Fibroblast of skin of right quadriceps (primary cell): ENCODE data around the gene FUCA1.
"Not testable (repeated sequence)": the region's sequence is repeated elsewhere in the genome, so short reads cannot be mapped to it uniquely, and the experiment has no call there.

Experiments used
- DNase-seq: peaks from one replicate; pipeline ENCODE4 v3.0.0-alpha.2; 2013

FUCA1 gene

DNA sequence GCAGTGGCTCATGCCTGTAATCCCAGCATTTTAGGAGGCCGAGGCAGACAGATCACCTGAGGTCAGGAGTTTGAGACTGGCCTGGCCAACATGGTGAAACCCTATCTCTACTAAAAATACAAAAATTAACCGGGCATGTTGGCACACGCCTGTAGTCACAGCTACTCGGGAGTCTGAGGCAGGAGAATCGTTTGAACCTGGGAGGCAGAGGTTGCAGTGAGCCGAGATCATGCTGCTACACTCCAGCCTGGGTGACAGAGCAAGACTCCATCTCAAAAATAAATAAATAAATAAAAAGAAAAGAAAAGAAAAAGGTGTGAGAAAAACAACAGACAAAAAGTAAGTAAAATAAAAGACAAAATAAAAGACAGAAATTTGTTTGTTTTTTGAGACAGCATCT, 33.9 kb downstream of the FUCA1 start:
- not testable (repeated sequence) for DNase-seq

DNA sequence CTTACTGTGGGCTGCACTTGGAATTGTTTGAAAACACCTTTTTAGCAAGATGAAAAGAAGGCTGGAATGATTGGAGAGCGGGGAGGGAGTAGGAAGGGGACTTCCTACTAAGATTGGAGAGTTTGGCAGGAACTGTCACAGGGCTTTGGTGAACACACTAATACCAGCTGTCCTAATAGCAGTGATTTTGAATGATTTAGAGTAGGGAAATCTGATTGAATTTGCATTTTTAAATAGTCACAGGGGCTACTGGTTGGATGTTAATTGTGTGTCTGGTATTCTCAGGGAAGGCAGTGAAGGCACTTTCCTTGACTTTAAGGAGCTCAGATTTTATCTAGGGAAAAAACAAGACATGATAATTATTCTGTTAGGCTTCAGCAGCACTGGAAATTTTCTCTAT, 40.4 kb downstream of the FUCA1 start:
- no peak for DNase-seq

DNA sequence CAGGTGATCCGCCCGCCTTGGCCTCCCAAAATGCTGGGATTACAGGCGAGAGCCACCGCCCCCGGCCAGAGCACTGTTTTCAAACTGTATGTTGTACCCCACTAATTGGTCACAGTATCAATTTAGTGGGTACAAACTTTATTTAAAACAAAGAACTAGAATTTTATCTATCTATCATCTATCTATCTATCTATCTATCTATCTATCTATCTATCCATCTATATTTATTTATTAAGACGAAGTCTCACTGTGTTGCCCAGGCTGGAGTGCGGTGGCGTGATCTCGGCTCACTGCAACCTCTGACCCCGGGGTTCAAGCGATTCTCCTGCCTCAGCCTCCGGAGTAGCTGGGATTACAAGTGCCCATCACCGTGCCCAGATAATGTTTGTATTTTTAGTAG, 41.5 kb downstream of the FUCA1 start:
- not testable (repeated sequence) for DNase-seq

DNA sequence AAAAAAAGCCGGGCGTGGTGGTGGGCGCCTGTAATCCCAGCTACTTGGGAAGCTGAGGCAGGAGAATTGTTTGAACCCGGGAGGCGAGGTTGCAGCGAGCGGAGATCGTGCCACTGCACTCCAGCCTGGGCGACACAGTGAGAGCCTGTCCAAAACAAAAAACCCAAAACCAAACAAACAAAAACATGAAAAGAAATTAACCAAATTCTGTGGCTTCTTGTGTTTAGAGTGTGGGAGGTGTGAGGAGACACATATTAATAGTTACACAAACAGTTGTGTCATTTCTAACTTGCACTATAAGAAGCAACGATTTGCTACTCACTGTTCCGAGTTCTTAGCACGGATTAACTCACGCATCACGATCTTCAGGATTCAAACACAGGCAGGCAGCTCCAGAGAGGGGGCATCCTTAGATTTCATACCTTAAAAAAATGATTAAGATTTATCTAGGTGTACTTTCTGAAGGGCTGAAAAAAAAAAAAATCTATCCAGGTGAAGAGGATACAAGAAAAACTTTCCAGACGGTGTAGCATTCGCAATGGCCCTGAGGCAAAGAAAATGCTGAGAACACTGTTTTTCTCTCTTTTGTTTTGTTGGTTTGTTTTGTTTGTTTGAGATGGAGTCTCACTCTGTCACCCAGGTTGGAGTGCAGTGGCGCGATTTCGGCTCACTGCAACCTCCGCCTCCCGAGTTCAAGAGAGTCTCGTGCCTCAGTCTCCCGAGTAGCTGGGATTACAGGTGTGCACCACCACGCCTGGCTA, 42.1 kb downstream of the FUCA1 start:
- DNase-seq = no peak

DNA sequence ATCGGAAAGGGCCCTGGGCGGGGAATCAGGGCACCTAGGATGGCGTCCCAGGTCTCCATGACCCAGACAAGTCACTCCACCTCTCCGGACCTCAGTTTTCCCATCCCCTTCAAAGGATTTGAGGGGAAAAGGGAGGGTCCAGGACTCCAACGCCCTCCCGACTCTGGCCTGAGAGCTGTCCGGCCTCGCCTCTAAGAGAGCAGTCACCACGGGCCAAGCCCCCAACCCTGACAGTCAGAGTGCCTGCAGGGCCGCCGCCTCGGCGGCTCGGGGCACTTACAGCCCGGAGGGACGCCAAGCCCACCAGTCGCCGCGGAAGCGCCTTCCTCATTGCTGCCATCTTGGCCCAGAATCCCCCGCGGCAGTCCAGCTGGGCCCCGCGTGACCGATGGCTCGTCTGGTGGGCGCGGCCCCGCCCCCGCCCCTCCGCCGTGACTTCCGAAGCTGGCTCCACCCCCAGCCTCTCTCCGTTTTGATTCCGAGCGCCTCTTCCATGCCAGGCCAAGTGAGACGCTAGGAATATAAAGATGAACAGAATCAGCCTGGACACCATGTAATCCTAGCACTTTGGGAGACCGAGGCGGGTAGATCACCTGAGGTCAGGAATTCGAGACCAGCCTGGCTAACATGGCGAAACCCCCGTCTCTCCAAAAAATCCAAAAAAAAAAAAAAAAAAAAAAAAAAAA, 42.9 kb downstream of the FUCA1 start, which contains the start of gene HMGCL:
Gene HMGCL (minus strand): TSS at position 354 of the 686 bp plus-strand sequence. CDS start 14 bp downstream, at position 340.
- peak; percentile 86 for DNase-seq

DNA sequence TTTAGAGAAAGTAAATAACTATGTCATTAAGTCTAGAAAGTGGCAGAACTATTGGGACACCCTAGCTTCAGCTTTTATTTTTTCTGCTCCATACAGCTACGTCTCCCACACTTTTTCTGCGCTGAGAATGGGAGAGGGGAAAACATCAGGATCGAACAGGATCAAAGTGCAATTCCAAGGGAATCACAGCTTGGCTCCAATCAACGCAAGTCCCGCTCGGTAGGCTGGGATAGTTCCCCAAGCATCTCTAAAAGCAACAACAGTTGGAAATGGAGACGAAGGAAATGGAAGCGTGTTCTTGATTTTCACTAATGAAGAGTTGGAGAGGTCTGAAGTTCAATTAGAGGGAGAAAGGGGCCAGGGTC, 43.4 kb downstream of the FUCA1 start:
- DNase-seq = no peak

DNA sequence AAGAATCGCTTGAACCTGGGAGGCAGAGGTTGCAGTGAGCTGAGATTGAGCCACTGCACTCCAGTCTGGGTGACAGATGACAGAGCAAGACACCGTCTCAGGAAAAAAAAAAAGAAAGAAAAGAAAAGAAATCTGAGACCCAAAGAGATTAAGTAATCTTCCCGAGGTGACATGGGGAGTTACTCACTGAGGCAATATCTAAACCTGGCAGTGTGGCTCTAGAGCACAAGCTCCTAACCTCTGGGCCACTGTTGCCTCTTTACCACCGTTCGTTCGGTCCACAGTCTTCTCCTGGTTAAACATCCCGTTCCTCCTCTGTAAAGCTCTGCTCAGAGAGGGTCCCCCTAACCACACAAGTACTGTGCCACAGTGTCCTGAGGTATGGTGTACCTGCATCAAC, 44.3 kb downstream of the FUCA1 start:
- DNase-seq = no peak

DNA sequence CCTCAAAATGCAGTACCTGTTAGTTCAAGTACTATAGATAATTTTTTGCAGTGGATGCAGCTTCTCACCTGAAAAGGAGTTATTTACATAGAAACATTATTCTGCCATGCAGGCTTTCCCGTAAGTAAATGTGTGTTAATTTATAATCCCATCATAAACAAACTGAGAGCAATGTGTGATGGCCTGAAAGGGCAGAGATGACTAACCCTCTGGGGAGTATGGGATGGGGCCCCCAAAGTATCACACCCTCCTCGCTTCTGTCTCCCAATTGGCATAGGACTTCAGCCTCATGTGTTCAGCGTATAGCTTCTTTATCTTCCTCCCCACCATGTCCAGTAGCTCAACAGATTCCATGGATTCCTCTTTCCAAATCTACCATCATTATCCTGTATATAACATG, 50.5 kb downstream of the FUCA1 start:
- no peak for DNase-seq

DNA sequence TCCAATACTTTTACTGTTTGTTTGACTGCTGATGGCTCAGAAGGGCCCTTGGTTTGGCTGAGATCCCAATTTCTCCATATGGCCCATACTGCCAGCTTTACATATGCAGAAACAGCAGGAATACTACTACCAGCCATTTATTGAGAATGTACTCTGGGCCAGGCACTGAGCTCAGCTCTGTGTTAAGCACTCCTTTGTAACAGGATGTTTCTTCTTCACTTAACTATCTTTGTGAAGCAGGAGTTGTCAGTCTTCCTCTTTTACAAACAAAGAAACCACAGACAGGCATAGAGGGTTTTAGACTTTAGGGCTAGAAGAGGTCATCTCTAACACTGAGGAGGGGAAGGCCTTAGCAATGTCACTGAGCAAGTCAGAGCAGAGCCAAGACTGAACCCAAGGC, 51.2 kb downstream of the FUCA1 start:
- no peak for DNase-seq

DNA sequence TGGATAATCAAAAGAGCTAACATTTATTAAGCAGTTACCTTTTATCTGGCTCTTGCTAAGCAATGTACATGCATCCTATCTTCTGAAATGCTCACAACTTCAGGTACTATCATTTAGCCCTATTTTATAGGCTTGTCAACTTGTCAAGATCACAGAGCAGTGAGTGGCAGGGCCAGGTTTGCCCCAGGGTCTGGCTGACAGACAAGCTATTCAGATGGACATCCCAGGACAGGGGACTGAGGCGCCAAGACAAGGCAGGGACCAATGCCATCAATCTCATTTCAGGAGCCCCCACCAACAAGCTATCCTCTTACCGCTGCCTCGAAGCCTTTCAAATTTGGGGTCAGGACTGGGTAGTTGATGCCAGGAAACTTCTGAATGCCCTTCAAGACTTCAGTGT, 51.7 kb downstream of the FUCA1 start:
- DNase-seq = no peak

DNA sequence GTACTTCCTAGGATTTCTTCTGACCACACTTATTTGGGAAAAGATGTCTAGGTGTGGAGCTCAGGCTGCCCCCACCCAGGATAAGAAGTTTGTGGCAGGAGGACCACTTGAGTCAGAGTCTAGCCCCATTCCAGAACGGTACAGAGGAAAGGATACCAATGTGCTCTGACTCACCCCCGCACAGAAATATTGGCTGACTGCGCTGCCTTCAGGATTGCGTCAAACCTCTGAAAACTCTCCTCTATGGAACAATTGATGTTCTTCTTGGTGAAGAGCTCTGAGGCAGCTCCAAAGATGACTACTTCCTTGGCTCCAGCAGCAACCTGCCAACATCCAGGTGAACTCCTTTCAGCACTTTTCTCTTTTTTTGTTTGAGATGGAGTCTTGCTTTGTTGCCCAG, 54.1 kb downstream of the FUCA1 start:
- DNase-seq = no peak

DNA sequence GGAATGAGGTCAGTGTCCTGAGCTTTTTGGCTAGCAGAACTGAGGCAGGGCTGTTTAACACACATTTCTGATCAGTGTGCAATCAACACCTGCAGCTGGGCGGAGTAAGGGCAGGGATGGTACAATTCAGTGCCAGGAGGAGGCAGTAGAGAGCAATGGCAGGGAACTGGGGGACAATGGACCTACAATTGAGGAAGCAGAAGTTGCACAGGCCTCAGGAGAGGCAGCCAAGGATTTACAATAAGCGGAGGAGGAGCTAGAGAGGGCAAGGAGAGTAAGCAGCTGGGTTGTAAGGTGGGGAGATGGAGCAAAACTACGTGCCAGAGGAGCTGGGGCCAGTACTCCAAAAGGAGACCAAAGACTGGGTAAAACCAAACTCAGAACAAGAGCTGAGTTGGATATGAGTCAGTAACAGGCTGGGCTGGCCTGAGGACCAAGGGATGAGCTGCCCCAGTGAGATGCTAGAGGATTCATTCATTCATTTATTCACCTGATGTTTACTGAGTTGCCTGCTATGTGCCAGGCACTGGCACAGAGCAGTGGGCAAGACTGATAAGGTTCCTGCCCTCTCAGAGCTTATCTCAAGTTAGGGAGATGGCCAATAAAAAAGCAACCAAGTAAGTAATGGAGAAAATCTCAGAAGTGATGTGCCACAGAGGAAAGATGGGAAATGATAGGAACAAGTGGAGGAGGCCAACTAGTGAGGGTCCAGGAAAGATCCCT, 57.1 kb downstream of the FUCA1 start:
- no peak for DNase-seq

DNA sequence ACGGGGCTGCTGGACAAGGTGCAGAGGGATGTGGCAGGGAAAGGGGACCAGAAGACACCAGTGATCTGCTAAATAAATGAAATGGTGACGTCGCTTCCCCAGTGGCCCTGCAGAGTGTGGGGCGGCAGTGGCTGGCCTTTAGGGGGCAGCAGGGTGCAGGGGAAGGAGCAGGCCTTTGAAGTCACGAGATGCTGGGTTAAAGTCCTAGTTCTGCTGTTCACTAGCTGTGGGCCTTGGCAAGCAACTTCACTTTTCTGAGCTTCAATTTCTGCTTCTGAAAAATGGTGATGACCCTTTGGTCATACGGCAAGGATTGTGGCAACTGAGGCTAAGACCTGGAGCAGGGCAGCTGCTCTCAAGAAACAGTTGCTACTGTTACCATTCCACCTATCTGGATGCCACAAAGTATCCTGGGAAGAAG, 58.3 kb downstream of the FUCA1 start:
- peak; percentile 52 for DNase-seq

DNA sequence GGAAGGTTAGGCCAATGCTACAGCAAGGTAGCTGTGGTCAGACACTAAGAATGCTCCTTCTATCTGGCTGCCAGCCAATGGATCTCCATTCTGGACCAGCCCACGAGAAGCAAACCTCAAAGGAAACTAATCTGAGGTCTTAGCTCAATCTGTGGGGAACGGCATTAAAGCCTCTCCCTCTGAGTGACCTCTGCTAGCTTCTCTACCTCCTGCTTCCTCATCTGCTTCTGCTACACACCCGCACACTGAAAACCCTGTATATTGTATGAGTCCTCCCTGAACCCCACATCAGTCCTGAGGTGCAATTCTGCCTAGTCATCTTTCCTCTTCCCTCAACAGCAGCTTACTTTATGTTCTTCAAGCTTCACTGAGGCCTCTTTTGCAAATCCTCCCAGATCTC, 60.6 kb downstream of the FUCA1 start:
- DNase-seq = no peak

DNA sequence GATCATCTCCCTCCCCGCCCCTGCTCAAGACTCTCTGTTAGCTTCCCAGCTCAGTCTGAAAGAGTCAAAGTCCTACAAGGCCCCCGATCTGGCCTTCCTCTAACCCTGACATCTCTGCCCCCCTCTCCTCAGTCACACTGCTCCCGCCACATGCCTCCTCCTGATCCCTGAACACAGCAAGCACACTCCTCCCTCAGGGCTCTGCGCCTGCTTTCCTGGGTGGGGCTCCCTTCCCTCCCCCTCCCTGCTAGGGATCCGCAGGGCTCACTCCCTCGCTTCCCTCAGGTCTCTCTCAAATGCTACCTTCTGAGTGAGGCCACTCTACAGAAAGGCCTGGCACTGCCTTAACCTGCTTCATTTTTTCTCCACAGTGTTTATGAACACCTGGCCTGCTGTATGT, 61.8 kb downstream of the FUCA1 start:
- no peak for DNase-seq

DNA sequence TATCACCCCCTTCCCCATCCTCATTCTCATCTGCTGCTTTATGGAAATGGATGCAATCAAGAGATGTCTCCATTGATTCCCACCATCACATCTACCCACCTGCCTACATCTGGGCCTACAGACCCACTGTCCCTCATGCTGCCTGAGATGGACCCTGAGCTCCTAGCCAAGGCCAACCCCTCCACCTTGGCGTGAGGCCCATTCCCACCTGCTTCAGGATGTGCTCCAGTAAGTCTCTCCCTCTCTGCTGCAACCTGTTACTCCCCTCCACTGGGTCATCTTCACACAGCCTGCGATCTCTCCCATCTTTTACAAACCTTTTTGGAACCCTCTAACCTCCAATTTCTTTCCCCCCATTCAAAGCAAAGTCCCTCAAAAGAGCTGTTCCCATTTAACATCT, 63.1 kb downstream of the FUCA1 start:
- DNase-seq = no peak

DNA sequence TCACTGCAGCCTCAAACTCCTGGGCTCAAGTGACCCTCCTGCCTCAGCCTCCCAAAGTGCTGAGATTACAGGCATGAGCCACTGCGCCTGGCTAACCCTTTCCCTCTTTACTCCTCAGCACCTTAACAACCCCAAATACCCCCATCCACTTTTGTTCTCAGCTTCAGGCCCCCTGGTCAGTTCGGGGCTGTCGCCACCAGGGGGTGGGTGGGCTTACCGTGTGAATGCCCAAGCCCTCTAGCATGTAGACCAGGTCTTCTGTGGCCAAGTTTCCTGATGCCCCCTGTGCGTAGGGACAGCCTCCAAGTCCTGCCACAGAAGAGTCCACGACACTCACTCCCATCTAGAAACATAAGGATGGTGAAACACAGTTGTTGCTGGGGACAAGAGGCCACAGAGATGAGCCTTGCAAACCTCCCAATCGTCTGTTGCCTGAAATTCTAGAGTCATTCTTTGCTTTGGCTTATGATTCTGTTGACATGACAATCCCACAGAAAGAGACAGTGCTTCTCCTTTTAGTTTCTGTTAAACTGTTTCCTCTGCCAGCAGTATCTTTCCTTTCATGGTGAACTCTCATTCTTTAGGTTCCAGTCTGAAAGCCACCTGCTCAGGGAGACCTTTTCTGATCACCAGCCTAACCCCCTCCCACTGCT, 63.8 kb downstream of the FUCA1 start:
- no peak for DNase-seq

DNA sequence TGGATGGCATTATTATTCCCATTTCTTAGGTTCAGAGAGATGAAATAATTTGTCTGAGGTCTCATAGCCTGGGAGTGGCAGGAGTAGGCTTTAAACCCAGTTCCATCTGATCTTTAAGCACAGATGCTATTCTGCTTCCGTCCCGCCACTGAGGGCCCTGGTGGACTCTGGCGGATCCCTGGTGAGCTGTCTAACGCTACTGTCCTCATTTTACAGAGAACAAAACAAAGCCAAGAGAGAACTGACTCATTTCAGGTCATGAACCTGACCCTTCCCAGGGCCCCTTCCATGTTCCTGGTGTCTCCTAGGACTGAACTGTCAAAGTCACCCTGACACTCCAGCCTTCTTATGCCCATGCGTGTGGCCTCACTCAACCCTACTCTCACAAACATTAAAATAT, 64.4 kb downstream of the FUCA1 start:
- no peak for DNase-seq

DNA sequence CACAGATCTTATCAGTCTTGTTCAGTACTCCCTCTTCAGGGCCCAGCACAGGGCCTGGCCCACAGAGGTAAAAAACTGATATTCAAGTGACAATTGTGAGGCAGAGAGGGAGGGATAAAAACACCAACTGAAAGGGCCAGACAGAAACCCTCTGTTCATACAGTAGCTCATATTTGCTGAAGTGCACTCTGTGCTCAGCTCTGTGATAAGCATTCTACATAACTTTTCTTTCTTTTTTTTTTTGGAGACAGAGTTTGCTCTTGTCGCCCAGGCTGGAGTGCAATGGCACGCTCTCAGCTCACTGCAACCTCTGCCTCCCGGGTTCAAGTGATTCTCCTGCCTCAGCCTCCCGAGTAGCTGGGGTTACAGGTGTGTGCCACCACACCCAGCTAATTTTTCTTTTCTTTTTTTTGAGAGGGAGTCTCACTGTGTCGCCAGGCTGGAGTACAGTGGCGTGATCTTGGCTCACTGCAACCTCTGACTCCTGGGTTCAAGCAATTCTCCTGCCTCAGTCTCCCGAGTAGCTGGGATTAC, 65.2 kb downstream of the FUCA1 start:
- not testable (repeated sequence) for DNase-seq

DNA sequence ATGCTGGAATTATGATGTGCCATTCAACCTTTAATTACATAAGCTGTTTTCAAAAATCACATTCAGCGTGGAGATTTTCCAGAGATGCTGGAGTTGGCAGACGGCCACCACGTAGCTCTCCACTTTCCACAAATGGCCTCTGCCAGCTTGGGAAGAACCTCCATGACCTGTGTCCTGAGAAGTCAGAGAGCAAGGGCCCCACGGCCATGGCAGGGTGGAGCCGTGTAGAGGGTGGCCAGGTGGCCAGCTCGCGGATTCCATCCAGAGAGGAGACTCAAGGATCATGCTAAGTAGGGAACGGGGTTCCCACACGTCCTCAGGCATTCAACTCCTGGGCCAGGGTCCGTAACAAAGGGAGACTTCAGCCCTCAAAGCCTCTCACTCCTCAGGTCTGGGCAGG, 66.2 kb downstream of the FUCA1 start:
- DNase-seq = no peak

DNA sequence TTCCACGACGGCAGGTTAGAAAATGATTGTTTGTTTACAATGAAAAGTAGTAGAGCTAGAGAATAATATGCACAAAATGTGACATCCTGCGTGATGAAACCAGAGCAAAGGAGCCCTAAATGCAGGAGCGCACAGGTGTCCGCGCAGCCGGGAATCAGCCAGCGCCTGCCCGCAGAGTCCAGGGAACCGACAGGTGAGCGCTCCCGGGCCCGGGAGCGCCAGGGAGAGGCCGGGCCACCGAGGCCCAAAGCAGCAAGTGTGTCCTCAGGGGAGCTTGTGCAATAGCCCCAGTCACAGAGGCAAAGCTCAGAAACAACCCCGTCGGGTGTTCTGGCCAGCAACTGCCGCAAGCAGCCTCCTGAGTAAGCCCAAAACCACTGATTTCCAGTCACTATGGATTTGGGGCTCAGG, 66.7 kb downstream of the FUCA1 start:
- DNase-seq = no peak

DNA sequence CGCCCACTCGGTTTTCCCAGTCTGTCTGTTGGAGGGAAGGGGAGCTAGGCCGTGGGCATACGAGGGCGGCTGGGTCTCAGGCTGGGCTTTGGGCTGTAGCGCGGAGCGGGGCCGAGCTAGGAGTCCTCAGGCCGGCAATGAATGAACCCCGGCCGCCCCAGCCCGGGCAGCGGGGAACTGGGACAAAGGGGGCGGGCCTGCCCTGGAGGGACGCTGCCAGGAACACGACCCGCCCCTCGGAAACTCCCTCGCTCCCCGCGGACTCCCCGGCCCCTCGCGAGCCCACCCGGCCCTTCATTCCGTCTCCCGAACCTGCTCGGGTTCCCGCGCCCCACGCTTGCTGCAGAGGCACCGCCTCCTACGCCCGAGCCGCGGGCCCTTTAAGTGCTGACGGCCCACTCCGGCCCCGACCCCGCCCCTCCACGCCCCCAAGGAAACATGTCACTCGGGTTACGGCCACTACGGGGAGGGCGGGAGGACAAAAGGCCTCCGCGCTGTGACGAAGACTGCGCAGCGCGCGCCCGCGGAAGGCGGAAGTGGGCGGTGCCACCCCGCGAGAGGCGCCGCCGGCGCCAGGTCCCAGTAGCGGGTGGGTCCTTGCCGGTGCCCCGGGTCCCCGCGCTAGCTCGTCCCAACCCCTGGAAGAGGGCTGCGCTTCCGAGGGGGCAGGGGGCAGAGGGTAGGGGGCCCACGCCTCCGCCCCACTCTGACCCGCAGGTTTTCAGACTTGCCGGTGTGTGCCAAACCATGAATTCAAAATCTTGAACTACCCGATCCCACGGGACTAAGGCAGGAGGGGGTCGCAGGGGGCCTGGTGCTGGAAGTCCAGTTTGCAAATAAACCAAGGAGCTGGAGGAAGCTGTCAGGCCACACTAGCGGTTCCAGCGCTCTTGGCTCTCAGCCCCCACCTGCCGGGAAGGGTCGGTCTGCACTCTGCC, 67.4 kb downstream of the FUCA1 start, which contains the start of gene GALE:
Gene GALE (minus strand): TSS at position 355 of the 938 bp plus-strand sequence. CDS start 1,747 bp downstream, outside the sequence.
- DNase-seq = peak; percentile 94
